HG03469 (cell line): ENCODE measurements around the gene SPATA32.
"Not testable (repeated sequence)": the region's sequence is repeated elsewhere in the genome, so short reads cannot be mapped to it uniquely, and the experiment has no call there.

ENCODE experiments used
- ATAC-seq: cut with Tn5 transposase; IDR thresholded peaks from one replicate; pipeline ENCODE4 v1.9.1; 2021; ENCODE audit warnings: mild to moderate bottlenecking, moderate library complexity, moderate number of reproducible peaks; ENCODE audit not compliant: unreplicated experiment

Gene SPATA32

GRCh38 chr17:45273551-45273957 is 11.7 kb upstream of the SPATA32 start:
- ATAC-seq: no peak

- no peak for ATAC-seq
These were observed 9.7 kb upstream of the SPATA32 start for GRCh38 chr17:45271603-45272002.

GRCh38 chr17:45270828-45271418 is 9.0 kb upstream of the SPATA32 start:
- no peak for ATAC-seq

GRCh38 chr17:45269912-45270311 is 8.0 kb upstream of the SPATA32 start:
- ATAC-seq: no peak

- no peak for ATAC-seq
These were observed 5.7 kb upstream of the SPATA32 start for GRCh38 chr17:45267436-45268055.

GRCh38 chr17:45266372-45266926 is 4.6 kb upstream of the SPATA32 start:
- no peak for ATAC-seq

GRCh38 chr17:45265821-45266220 is 3.9 kb upstream of the SPATA32 start:
- ATAC-seq: no peak

GRCh38 chr17:45264988-45265387 is 3.1 kb upstream of the SPATA32 start:
- no peak for ATAC-seq

GRCh38 chr17:45264430-45264829 is 2.5 kb upstream of the SPATA32 start:
- no peak for ATAC-seq

GRCh38 chr17:45263477-45263860 is 1.6 kb upstream of the SPATA32 start:
- ATAC-seq: no peak

GRCh38 chr17:45262516-45263476 is 902 bp upstream of the SPATA32 start:
- no peak for ATAC-seq

GRCh38 chr17:45260204-45260783 is 1.6 kb downstream of the SPATA32 start:
- ATAC-seq: no peak

GRCh38 chr17:45258981-45259380 is 2.9 kb downstream of the SPATA32 start:
- ATAC-seq: no peak

- no peak for ATAC-seq
These were observed 4.8 kb downstream of the SPATA32 start for GRCh38 chr17:45257115-45257514.

GRCh38 chr17:45256114-45256966 is 5.6 kb downstream of the SPATA32 start:
- no peak for ATAC-seq

- no peak for ATAC-seq
These were observed 6.5 kb downstream of the SPATA32 start for GRCh38 chr17:45255358-45255757.

- ATAC-seq: no peak
These were observed 8.0 kb downstream of the SPATA32 start for GRCh38 chr17:45253879-45254278.

GRCh38 chr17:45253237-45253636 is 8.7 kb downstream of the SPATA32 start:
- not testable (repeated sequence) for ATAC-seq

GRCh38 chr17:45251931-45252330 is 10.0 kb downstream of the SPATA32 start:
- ATAC-seq: no peak
